ENCODE measurements around the gene CALM1. TPM values are rescaled to one million over a fixed set of nuclear protein-coding genes. Genes with fewer than 3 reads are reported as not detected.

The CALM1 gene
- total RNA-seq, 1 donor from 2014 or later: 347 TPM

DNA sequence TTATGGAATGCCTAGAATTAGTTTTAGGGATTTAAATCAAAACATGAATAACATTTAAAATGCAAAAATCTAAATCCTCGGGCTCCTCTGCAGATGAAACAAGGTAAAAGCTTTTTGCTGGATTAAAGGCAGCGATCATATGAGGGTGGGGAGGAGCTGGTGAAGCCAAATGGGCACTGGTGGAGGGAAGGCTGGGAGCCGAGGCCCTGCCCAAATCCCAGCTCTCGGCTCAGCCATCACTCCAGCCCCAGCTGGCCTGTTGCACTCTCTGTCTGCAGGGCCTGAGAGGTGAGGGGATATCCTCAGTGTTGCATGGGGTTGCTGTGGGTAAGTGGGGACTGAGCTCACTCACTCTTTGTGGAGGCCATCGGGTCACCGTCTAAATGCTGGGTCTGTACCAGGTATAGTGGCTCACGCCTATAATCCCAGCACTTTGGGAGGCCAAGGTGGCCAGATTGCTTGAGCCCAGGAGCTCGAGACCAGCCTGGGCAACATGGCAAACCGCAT is 28.6 kb downstream of the CALM1 start:
- no peaks in the 10 kb centered on the region for H3K36me3 ChIP-seq (ENCODE audit: insufficient read depth, low read length)
- no peak for FAIRE-seq
- peaks cover 9% of the 10 kb centered on the region for H3K27me3 Mint-ChIP-seq (ENCODE audit: low read depth, unreplicated experiment)

GRCh38 chr14:90426031-90426540 is 29.3 kb downstream of the CALM1 start:
- Histone ChIP-seq H4K20me1 (ENCODE audit: insufficient read depth, low read length) (no peaks in the 10 kb centered on the region), H3K36me3 (ENCODE audit: insufficient read depth, low read length) (no peaks in the 10 kb centered on the region), H3K4me1 (ENCODE audit: insufficient read depth, low read length) (no peaks in the 10 kb centered on the region), H2AFZ (ENCODE audit: low read depth, low read length) (no peak overlapping the region), H3K9ac (ENCODE audit: low read length) (no peak overlapping the region), H3K4me2 (ENCODE audit: low read length) (no peak overlapping the region), H3K4me3 (ENCODE audit: insufficient read depth, low read depth, low read length) (no peak overlapping the region), H3K79me2 (ENCODE audit: insufficient read depth, low read length) (no peaks in the 10 kb centered on the region), H3K27ac (ENCODE audit: low read depth, low read length) (no peak overlapping the region), H3K9me3 (ENCODE audit: insufficient read depth, low read depth, low read length) (peaks cover 3% of the 10 kb centered on the region), H3K27me3 (ENCODE audit: insufficient read depth, low read length) (peaks cover 3% of the 10 kb centered on the region)
- FAIRE-seq (no peak), DNase-seq (ENCODE audit: low read depth) (no peak)
- Mint-ChIP-seq H3K27ac (ENCODE audit: unreplicated experiment) (no peak overlapping the region), H3K4me1 (ENCODE audit: low read depth, unreplicated experiment) (no peaks in the 10 kb centered on the region), H3K27me3 (ENCODE audit: low read depth, unreplicated experiment) (peaks cover 9% of the 10 kb centered on the region), H3K9me3 (ENCODE audit: unreplicated experiment) (peaks cover 1% of the 10 kb centered on the region), H3K36me3 (ENCODE audit: low read depth, unreplicated experiment) (no peaks in the 10 kb centered on the region), H3K4me3 (ENCODE audit: unreplicated experiment) (no peak overlapping the region)
- no peak for TF ChIP-seq EZH2 (IDR thresholded peaks at IDR 0.05; ENCODE audit: insufficient read depth, low read length)
- no peak for TF ChIP-seq CTCF (IDR thresholded peaks at IDR 0.05; ENCODE audit: insufficient read depth, low read depth, low read length)

More for the DNA sequence above, 28.6 kb downstream of the CALM1 start:
- H3K27me3 ChIP-seq (ENCODE audit: insufficient read depth, low read length): peaks cover 3% of the 10 kb centered on the region
- H4K20me1 ChIP-seq (ENCODE audit: insufficient read depth, low read length): no peaks in the 10 kb centered on the region
- H3K4me2 ChIP-seq (ENCODE audit: low read length): no peak overlapping the region
- DNase-seq (ENCODE audit: low read depth): no peak
- H3K4me1 ChIP-seq (ENCODE audit: insufficient read depth, low read length): no peaks in the 10 kb centered on the region
- H3K4me3 Mint-ChIP-seq (ENCODE audit: unreplicated experiment): no peak overlapping the region
- no peak overlapping the region for H2AFZ ChIP-seq (ENCODE audit: low read depth, low read length)
- no peaks in the 10 kb centered on the region for H3K79me2 ChIP-seq (ENCODE audit: insufficient read depth, low read length)
- H3K4me3 ChIP-seq (ENCODE audit: insufficient read depth, low read depth, low read length): no peak overlapping the region
- peaks cover 1% of the 10 kb centered on the region for H3K9me3 Mint-ChIP-seq (ENCODE audit: unreplicated experiment)
- no peak for TF ChIP-seq EZH2 (IDR thresholded peaks at IDR 0.05; ENCODE audit: insufficient read depth, low read length)
- TF ChIP-seq CTCF (IDR thresholded peaks at IDR 0.05; ENCODE audit: insufficient read depth, low read depth, low read length): no peak
- H3K4me1 Mint-ChIP-seq (ENCODE audit: low read depth, unreplicated experiment): no peaks in the 10 kb centered on the region
- peaks cover 3% of the 10 kb centered on the region for H3K9me3 ChIP-seq (ENCODE audit: insufficient read depth, low read depth, low read length)
- H3K36me3 Mint-ChIP-seq (ENCODE audit: low read depth, unreplicated experiment): no peaks in the 10 kb centered on the region
- no peak overlapping the region for H3K27ac Mint-ChIP-seq (ENCODE audit: unreplicated experiment)
- H3K27ac ChIP-seq (ENCODE audit: low read depth, low read length): no peak overlapping the region
- no peak overlapping the region for H3K9ac ChIP-seq (ENCODE audit: low read length)

- Mint-ChIP-seq H3K9me3 (ENCODE audit: unreplicated experiment) (peaks cover 1% of the 10 kb centered on the region), H3K36me3 (ENCODE audit: low read depth, unreplicated experiment) (no peaks in the 10 kb centered on the region), H3K27me3 (ENCODE audit: low read depth, unreplicated experiment) (peaks cover 12% of the 10 kb centered on the region), H3K27ac (ENCODE audit: unreplicated experiment) (no peak overlapping the region), H3K4me1 (ENCODE audit: low read depth, unreplicated experiment) (no peaks in the 10 kb centered on the region), H3K4me3 (ENCODE audit: unreplicated experiment) (no peak overlapping the region)
- H3K9me3 ChIP-seq (ENCODE audit: insufficient read depth, low read depth, low read length): peaks cover 3% of the 10 kb centered on the region
- no peak overlapping the region for H3K9ac ChIP-seq (ENCODE audit: low read length)
- H3K4me2 ChIP-seq (ENCODE audit: low read length): no peak overlapping the region
- TF ChIP-seq CTCF (IDR thresholded peaks at IDR 0.05; ENCODE audit: insufficient read depth, low read depth, low read length) (no peak), EZH2 (IDR thresholded peaks at IDR 0.05; ENCODE audit: insufficient read depth, low read length) (no peak)
- H3K27me3 ChIP-seq (ENCODE audit: insufficient read depth, low read length): peaks cover 3% of the 10 kb centered on the region
- no peak overlapping the region for H3K27ac ChIP-seq (ENCODE audit: low read depth, low read length)
- FAIRE-seq (no peak), DNase-seq (ENCODE audit: low read depth) (no peak)
- no peak overlapping the region for H3K4me3 ChIP-seq (ENCODE audit: insufficient read depth, low read depth, low read length)
- no peaks in the 10 kb centered on the region for H3K4me1 ChIP-seq (ENCODE audit: insufficient read depth, low read length)
- no peaks in the 10 kb centered on the region for H3K36me3 ChIP-seq (ENCODE audit: insufficient read depth, low read length)
- H4K20me1 ChIP-seq (ENCODE audit: insufficient read depth, low read length): no peaks in the 10 kb centered on the region
- H2AFZ ChIP-seq (ENCODE audit: low read depth, low read length): no peak overlapping the region
- H3K79me2 ChIP-seq (ENCODE audit: insufficient read depth, low read length): no peaks in the 10 kb centered on the region
Measured at GRCh38 chr14:90426663-90427062, 29.8 kb downstream of the CALM1 start.

All from astrocyte (in vitro differentiated cells and primary cell).